Measurements from ENCODE around the gene SH3RF3.

Gene SH3RF3

GRCh38 chr2:109128616-109129355, at the start of gene SH3RF3:
SH3RF3 (plus strand) TSS chr2:109129205.
- Histone ChIP-seq H3K36me3 (ENCODE audit: insufficient read depth, insufficient read length, low read length) (no peaks in the 10 kb centered on the region), H3K4me1 (ENCODE audit: insufficient read depth, insufficient read length) (peaks cover 8% of the 10 kb centered on the region), H3K9ac (ENCODE audit: insufficient read length, low read depth) (peak within 1 kb of the TSS; percentile 74), H3K9me3 (ENCODE audit: insufficient read depth, low read length) (no peaks in the 10 kb centered on the region), H3K27me3 (ENCODE audit: insufficient read depth, insufficient read length) (peaks cover 52% of the 10 kb centered on the region), H3K4me3 (ENCODE audit: insufficient read length, low read depth) (peak within 1 kb of the TSS; percentile 61)
- TF ChIP-seq YY1 (IDR thresholded peaks at IDR 0.05; ENCODE audit: insufficient read depth, insufficient read length) (no peak), ZNF274 (IDR thresholded peaks at IDR 0.05; ENCODE audit: low read depth, low read length) (no peak), SUZ12 (IDR thresholded peaks at IDR 0.05; ENCODE audit: extremely low read depth, insufficient read depth, insufficient read length) (no peak)
- no peak for DNase-seq (ENCODE audit: low read depth, low spot score)

- TF ChIP-seq ZNF274 (IDR thresholded peaks at IDR 0.05; ENCODE audit: low read depth, low read length), result no peak
- TF ChIP-seq YY1 (IDR thresholded peaks at IDR 0.05; ENCODE audit: insufficient read depth, insufficient read length), result no peak
- no peak for TF ChIP-seq SUZ12 (IDR thresholded peaks at IDR 0.05; ENCODE audit: extremely low read depth, insufficient read depth, insufficient read length)
Measured at GRCh38 chr2:109079590-109079989, 49.4 kb upstream of the SH3RF3 start.

GRCh38 chr2:109080109-109080508, 48.9 kb upstream of the SH3RF3 start:
- no peaks in the 10 kb centered on the region for H3K9me3 ChIP-seq (ENCODE audit: insufficient read depth, low read length)
- DNase-seq (ENCODE audit: low read depth, low spot score), result no peak
- H3K9ac ChIP-seq (ENCODE audit: insufficient read length, low read depth), result no peak overlapping the region
- no peak overlapping the region for H3K4me3 ChIP-seq (ENCODE audit: insufficient read length, low read depth)
- no peak for TF ChIP-seq YY1 (IDR thresholded peaks at IDR 0.05; ENCODE audit: insufficient read depth, insufficient read length)
- TF ChIP-seq ZNF274 (IDR thresholded peaks at IDR 0.05; ENCODE audit: low read depth, low read length), result no peak
- no peak for TF ChIP-seq SUZ12 (IDR thresholded peaks at IDR 0.05; ENCODE audit: extremely low read depth, insufficient read depth, insufficient read length)
- no peaks in the 10 kb centered on the region for H3K36me3 ChIP-seq (ENCODE audit: insufficient read depth, insufficient read length, low read length)
- peaks cover 2% of the 10 kb centered on the region for H3K27me3 ChIP-seq (ENCODE audit: insufficient read depth, insufficient read length)
- H3K4me1 ChIP-seq (ENCODE audit: insufficient read depth, insufficient read length), result no peaks in the 10 kb centered on the region

More at GRCh38 chr2:109079590-109079989, 49.4 kb upstream of the SH3RF3 start:
- Histone ChIP-seq H3K36me3 (ENCODE audit: insufficient read depth, insufficient read length, low read length) (no peaks in the 10 kb centered on the region), H3K27me3 (ENCODE audit: insufficient read depth, insufficient read length) (peaks cover 2% of the 10 kb centered on the region), H3K9me3 (ENCODE audit: insufficient read depth, low read length) (no peaks in the 10 kb centered on the region), H3K9ac (ENCODE audit: insufficient read length, low read depth) (no peak overlapping the region), H3K4me1 (ENCODE audit: insufficient read depth, insufficient read length) (no peaks in the 10 kb centered on the region), H3K4me3 (ENCODE audit: insufficient read length, low read depth) (no peak overlapping the region)
- DNase-seq (ENCODE audit: low read depth, low spot score), result no peak

GRCh38 chr2:109080757-109081156, 48.2 kb upstream of the SH3RF3 start:
- DNase-seq (ENCODE audit: low read depth, low spot score), result no peak
- no peak overlapping the region for H3K4me3 ChIP-seq (ENCODE audit: insufficient read length, low read depth)
- H3K9me3 ChIP-seq (ENCODE audit: insufficient read depth, low read length), result no peaks in the 10 kb centered on the region
- TF ChIP-seq ZNF274 (IDR thresholded peaks at IDR 0.05; ENCODE audit: low read depth, low read length), result no peak
- no peak for TF ChIP-seq SUZ12 (IDR thresholded peaks at IDR 0.05; ENCODE audit: extremely low read depth, insufficient read depth, insufficient read length)
- TF ChIP-seq YY1 (IDR thresholded peaks at IDR 0.05; ENCODE audit: insufficient read depth, insufficient read length), result no peak
- H3K27me3 ChIP-seq (ENCODE audit: insufficient read depth, insufficient read length), result peaks cover 2% of the 10 kb centered on the region
- H3K36me3 ChIP-seq (ENCODE audit: insufficient read depth, insufficient read length, low read length), result no peaks in the 10 kb centered on the region
- no peak overlapping the region for H3K9ac ChIP-seq (ENCODE audit: insufficient read length, low read depth)
- H3K4me1 ChIP-seq (ENCODE audit: insufficient read depth, insufficient read length), result no peaks in the 10 kb centered on the region

GRCh38 chr2:109081374-109081773, 47.6 kb upstream of the SH3RF3 start:
- no peak overlapping the region for H3K4me3 ChIP-seq (ENCODE audit: insufficient read length, low read depth)
- no peak overlapping the region for H3K9ac ChIP-seq (ENCODE audit: insufficient read length, low read depth)
- H3K36me3 ChIP-seq (ENCODE audit: insufficient read depth, insufficient read length, low read length), result no peaks in the 10 kb centered on the region
- H3K27me3 ChIP-seq (ENCODE audit: insufficient read depth, insufficient read length), result peaks cover 2% of the 10 kb centered on the region
- no peaks in the 10 kb centered on the region for H3K4me1 ChIP-seq (ENCODE audit: insufficient read depth, insufficient read length)
- no peak for DNase-seq (ENCODE audit: low read depth, low spot score)
- TF ChIP-seq YY1 (IDR thresholded peaks at IDR 0.05; ENCODE audit: insufficient read depth, insufficient read length), result no peak
- no peak for TF ChIP-seq ZNF274 (IDR thresholded peaks at IDR 0.05; ENCODE audit: low read depth, low read length)
- no peak for TF ChIP-seq SUZ12 (IDR thresholded peaks at IDR 0.05; ENCODE audit: extremely low read depth, insufficient read depth, insufficient read length)
- H3K9me3 ChIP-seq (ENCODE audit: insufficient read depth, low read length), result no peaks in the 10 kb centered on the region

- Histone ChIP-seq H3K27me3 (ENCODE audit: insufficient read depth, insufficient read length) (peaks cover 2% of the 10 kb centered on the region), H3K9me3 (ENCODE audit: insufficient read depth, low read length) (no peaks in the 10 kb centered on the region), H3K4me1 (ENCODE audit: insufficient read depth, insufficient read length) (no peaks in the 10 kb centered on the region), H3K36me3 (ENCODE audit: insufficient read depth, insufficient read length, low read length) (no peaks in the 10 kb centered on the region), H3K9ac (ENCODE audit: insufficient read length, low read depth) (no peak overlapping the region), H3K4me3 (ENCODE audit: insufficient read length, low read depth) (no peak overlapping the region)
- no peak for DNase-seq (ENCODE audit: low read depth, low spot score)
- TF ChIP-seq YY1 (IDR thresholded peaks at IDR 0.05; ENCODE audit: insufficient read depth, insufficient read length), result no peak
- no peak for TF ChIP-seq SUZ12 (IDR thresholded peaks at IDR 0.05; ENCODE audit: extremely low read depth, insufficient read depth, insufficient read length)
Measured at GRCh38 chr2:109083771-109084170, 45.2 kb upstream of the SH3RF3 start.

- Histone ChIP-seq H3K36me3 (ENCODE audit: insufficient read depth, insufficient read length, low read length) (no peaks in the 10 kb centered on the region), H3K9me3 (ENCODE audit: insufficient read depth, low read length) (no peaks in the 10 kb centered on the region), H3K4me3 (ENCODE audit: insufficient read length, low read depth) (no peak overlapping the region), H3K4me1 (ENCODE audit: insufficient read depth, insufficient read length) (no peaks in the 10 kb centered on the region), H3K9ac (ENCODE audit: insufficient read length, low read depth) (no peak overlapping the region), H3K27me3 (ENCODE audit: insufficient read depth, insufficient read length) (peaks cover 2% of the 10 kb centered on the region)
- TF ChIP-seq ZNF274 (IDR thresholded peaks at IDR 0.05; ENCODE audit: low read depth, low read length) (no peak), YY1 (IDR thresholded peaks at IDR 0.05; ENCODE audit: insufficient read depth, insufficient read length) (no peak), SUZ12 (IDR thresholded peaks at IDR 0.05; ENCODE audit: extremely low read depth, insufficient read depth, insufficient read length) (no peak)
- DNase-seq (ENCODE audit: low read depth, low spot score), result no peak
Measured at GRCh38 chr2:109084341-109084740, 44.7 kb upstream of the SH3RF3 start.

Data from NT2/D1 (cell line).